A549 (cell line): Measurements from ENCODE around the gene AHSP. TPM values are rescaled to one million over a fixed set of nuclear protein-coding genes. Genes with fewer than 3 reads are reported as not detected.

Experiments used
- ATAC-seq, 2 experiments: fragments of 200-7000 bp in 1 of 2; fragments of >200 bp in 1 of 2; cut with Nextera tagmentation in 1 of 2; cut with Tn5 transposase in 1 of 2; 3 replicates each; pipeline versions ENCODE4 v1.8.0 to v1.9.1; 2018 to 2020; ENCODE audit warnings: mild to moderate bottlenecking in 1 of 2, moderate library complexity in 1 of 2
- CTCF ChIA-PET: fragments of 300-600 bp; sonication (Branson Sonifier 250); formaldehyde crosslinking; extraction: SDS; loops from one replicate; lab custom pipeline; 2021; ENCODE audit warnings: antibody characterized with exemption, inconsistent platforms; lab: Yijun Ruan, JAX
- POLR2A ChIA-PET: fragments of 350-600 bp; formaldehyde crosslinking; extraction: SDS; loops from one replicate; lab custom pipeline; 2021; ENCODE audit warnings: antibody characterized with exemption, inconsistent platforms; lab: Yijun Ruan, JAX
- DNase-seq, 2 experiments: peaks; one replicate each; pipeline versions ENCODE4 v3.0.0 to v3.0.0-alpha.2; 2011 to 2016; ENCODE audit warnings: low read depth in 1 of 2, low spot score in 1 of 2
- FAIRE-seq: peaks from 2 replicates; lab custom pipeline; 2011; peaks lifted over from hg19 to GRCh38; lab: Jason Lieb, UNC
- H3K27ac ChIP-seq, 2 experiments: fragments of >200 bp; sonication (Bioruptor Twin); formaldehyde crosslinking; 3 replicates each; pipeline ENCODE4 v1.5.1; 2016 to 2017
- H3K4me1 ChIP-seq: fragments of >200 bp; sonication (Bioruptor Twin); formaldehyde crosslinking; 3 replicates; pipeline ENCODE4 v1.6.1; 2016
- H3K4me2 ChIP-seq: fragments of >200 bp; sonication (Bioruptor Twin); formaldehyde crosslinking; 3 replicates; pipeline ENCODE4 v1.6.1; 2016
- H3K4me3 ChIP-seq: fragments of >200 bp; sonication (Bioruptor Twin); formaldehyde crosslinking; 3 replicates; pipeline ENCODE4 v1.5.1; 2016
- H3K9me3 ChIP-seq: fragments of >200 bp; sonication (Bioruptor Twin); formaldehyde crosslinking; 3 replicates; pipeline ENCODE4 v1.6.1; 2016
- BHLHE40 ChIP-seq: IDR thresholded peaks from 2 replicates; pipeline ENCODE4 v1.6.1; 2012; ENCODE audit warnings: low read depth, low read length, inconsistent platforms
- CBX2 ChIP-seq: fragments of 200-600 bp; sonication (generic); IDR thresholded peaks from 2 replicates; pipeline ENCODE4 v1.6.1; 2016; ENCODE audit warnings: low read depth, mild to moderate bottlenecking, borderline replicate concordance
- CHD2 ChIP-seq: fragments of 150-350 bp; IDR thresholded peaks from 2 replicates; pipeline ENCODE4 v1.6.1; 2014; ENCODE audit warnings: low read length; ENCODE audit not compliant: partially characterized antibody
- EHMT2 ChIP-seq: fragments of 200-600 bp; sonication (generic); IDR thresholded peaks from 2 replicates; pipeline ENCODE4 v1.6.1; 2016; ENCODE audit warnings: antibody characterized with exemption, low read depth, mild to moderate bottlenecking, moderate library complexity
- ESRRA ChIP-seq: fragments of 150-350 bp; IDR thresholded peaks from 2 replicates; pipeline ENCODE4 v1.6.1; 2014; ENCODE audit warnings: mild to moderate bottlenecking, low read length, borderline replicate concordance
- FOSB ChIP-seq: fragments of 250-450 bp; sonication (Bioruptor Pico); IDR thresholded peaks from 2 replicates; pipeline ENCODE4 v1.5.0; 2020; ENCODE audit warnings: mild to moderate bottlenecking, moderate library complexity
- HEYL ChIP-seq: fragments of 250-450 bp; sonication (Bioruptor Pico); IDR thresholded peaks from 2 replicates; pipeline ENCODE4 v1.8.0; 2021; ENCODE audit warnings: mild to moderate bottlenecking, moderate library complexity
- HOXA7 ChIP-seq: fragments of 250-450 bp; sonication (Bioruptor Pico); IDR thresholded peaks from 2 replicates; pipeline ENCODE4 v1.5.0; 2020; ENCODE audit warnings: mild to moderate bottlenecking, moderate library complexity
- MAFK ChIP-seq: fragments of 450-650 bp; IDR thresholded peaks from 2 replicates; pipeline ENCODE4 v1.6.1; 2014; ENCODE audit not compliant: partially characterized antibody
- PHF8 ChIP-seq: fragments of 200-600 bp; sonication (generic); IDR thresholded peaks from 2 replicates; pipeline ENCODE4 v1.6.1; 2016; ENCODE audit warnings: low read depth, mild to moderate bottlenecking, antibody characterized with exemption, moderate library complexity, borderline replicate concordance
- POLR2A ChIP-seq: IDR thresholded peaks from 2 replicates; pipeline ENCODE4 v1.6.1; 2012; ENCODE audit warnings: mild to moderate bottlenecking, low read length
- RARB ChIP-seq: fragments of 250-450 bp; sonication (Bioruptor Pico); IDR thresholded peaks from 2 replicates; pipeline ENCODE4 v1.8.0; 2021; ENCODE audit warnings: mild to moderate bottlenecking, moderate library complexity
- RFX5 ChIP-seq: fragments of 450-650 bp; IDR thresholded peaks from 2 replicates; pipeline ENCODE4 v1.7.1; 2014; ENCODE audit warnings: antibody characterized with exemption, mild to moderate bottlenecking, moderate library complexity
- SMC3 ChIP-seq: fragments of >200 bp; sonication (Bioruptor Twin); formaldehyde crosslinking; IDR thresholded peaks from 3 replicates; pipeline ENCODE4 v1.6.1; 2018; ENCODE audit warnings: inconsistent platforms
- SREBF2 ChIP-seq: fragments of 450-650 bp; IDR thresholded peaks from 2 replicates; pipeline ENCODE4 v1.6.1; 2014; ENCODE audit warnings: mild to moderate bottlenecking, moderate library complexity
- TFCP2L1 ChIP-seq: fragments of 250-450 bp; sonication (Bioruptor Pico); IDR thresholded peaks from 2 replicates; pipeline ENCODE4 v1.5.0; 2021; ENCODE audit warnings: mild to moderate bottlenecking
- ZFP36 ChIP-seq: fragments of 450-650 bp; IDR thresholded peaks from 2 replicates; pipeline ENCODE4 v1.6.1; 2014; ENCODE audit warnings: borderline replicate concordance; ENCODE audit not compliant: partially characterized antibody
- ZSCAN20 ChIP-seq: fragments of 250-450 bp; sonication (Bioruptor Pico); IDR thresholded peaks from 2 replicates; pipeline ENCODE4 v1.8.0; 2022; ENCODE audit warnings: mild to moderate bottlenecking, moderate library complexity
- WGBS: methylation state at CpG from one replicate; pipeline ENCODE4 v1.1.6; 2017; ENCODE audit errors: missing lambda C conversion rate; 5-methylcytosine and 5-hydroxymethylcytosine counted together
- polyA plus RNA-seq, 4 experiments: library from polyadenylated mRNA; depleted of rRNA in 3 of 4; stranded (reverse); fragments of >200 nt; fragmentation: RNase III in 1 of 4; extraction: RNeasy Plus Mini Kit Qiagen cat#74134 plus additional on column Dnase treatment in 1 of 4; gene quantifications; 2 replicates in 3 of 4; 3 replicates in 1 of 4; pipeline ENCODE4 v1.2.3, GENCODE V29; 2011 to 2017
- TF ChIP-seq, protein P1 (sequence below): fragments of 250-450 bp; sonication (Bioruptor Pico); IDR thresholded peaks from 2 replicates; pipeline ENCODE4 v1.5.0; 2020; ENCODE audit warnings: low read depth, mild to moderate bottlenecking, moderate library complexity
- TF ChIP-seq, protein P2 (sequence below): fragments of >200 bp; sonication (Bioruptor Twin); formaldehyde crosslinking; IDR thresholded peaks from 2 replicates; pipeline ENCODE4 v1.6.1; 2016
- TF ChIP-seq, protein P3 (sequence below): IDR thresholded peaks from 2 replicates; pipeline ENCODE4 v1.6.1; 2012
- TF ChIP-seq, protein P4 (sequence below): fragments of 450-650 bp; IDR thresholded peaks from 2 replicates; pipeline ENCODE4 v1.6.1; 2014; ENCODE audit warnings: antibody characterized with exemption
- TF ChIP-seq, protein P5 (sequence below): fragments of 200-600 bp; sonication (generic); IDR thresholded peaks from 2 replicates; pipeline ENCODE4 v1.6.1; 2016; ENCODE audit warnings: antibody characterized with exemption, mild to moderate bottlenecking, moderate library complexity
- TF ChIP-seq, protein P6 (sequence below): fragments of 150-350 bp; IDR thresholded peaks from 2 replicates; pipeline ENCODE4 v1.6.1; 2014; ENCODE audit warnings: low read depth, mild to moderate bottlenecking, low read length

AHSP gene
- polyA plus RNA-seq, 2 of the 4 experiments (the other 2 are of a cell fraction) = not detected

DNA sequence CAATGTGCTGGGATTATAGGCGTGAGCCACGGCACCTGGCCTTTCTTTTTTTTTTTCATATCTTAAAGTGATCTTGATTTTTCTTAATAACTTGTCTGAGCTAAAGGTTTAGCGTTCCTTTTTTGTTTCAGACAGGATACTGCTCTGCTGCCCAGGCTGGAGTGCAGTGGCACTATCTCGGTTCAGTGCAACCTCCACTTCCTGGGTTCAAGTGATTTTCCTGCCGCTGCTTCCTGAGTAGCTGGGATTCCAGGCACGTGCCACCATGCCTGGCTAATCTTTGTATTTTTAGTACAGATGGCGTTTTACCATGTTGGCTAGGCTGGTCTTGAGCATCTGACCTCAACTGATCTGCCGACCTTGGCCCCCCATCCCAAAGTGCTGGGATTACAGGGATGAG, 23.5 kb upstream of the AHSP start:
- DNase-seq (no peak), ATAC-seq (no peak), FAIRE-seq (no peak)
- H3K4me3 ChIP-seq = no peak overlapping the region
- TF ChIP-seq EHMT2 (no peak), ESRRA (no peak), HOXA7 (no peak), RFX5 (no peak), HEYL (CRISPR knock-in tag) (no peak), POLR2A (no peak)
- 90% methylated on average over 8 of the region's 8 CpGs for WGBS
- CTCF ChIA-PET = interaction anchor here (1.8 kb wide), 1 partner anchor 11 kb away, joined by 6 read pairs; no protein-coding TSS in a partner anchor
- POLR2A ChIA-PET = no interaction called here
- H3K4me2 ChIP-seq = no peak overlapping the region
- peaks cover 9% of the 10 kb centered on the region for H3K4me1 ChIP-seq
- no peaks in the 10 kb centered on the region for H3K9me3 ChIP-seq
- H3K27ac ChIP-seq = no peak overlapping the region

DNA sequence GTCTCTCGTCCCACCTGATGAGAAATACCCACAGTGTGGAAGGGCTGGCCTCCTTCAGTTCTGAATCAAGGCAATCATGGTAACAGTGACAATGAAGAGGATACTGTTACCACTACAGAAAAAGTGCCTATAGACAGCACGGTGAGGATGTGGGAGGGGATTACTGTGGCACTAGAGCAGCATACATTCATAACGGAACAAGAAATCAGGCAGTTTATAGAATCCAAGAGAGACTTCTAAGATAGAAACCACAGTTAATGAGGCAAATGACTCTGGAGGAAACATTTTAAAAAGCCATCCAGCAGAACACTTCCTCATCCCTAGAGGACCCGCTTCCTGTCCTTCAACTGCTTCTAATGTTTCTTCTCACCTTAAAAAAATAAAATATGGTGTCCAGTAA, 22.2 kb upstream of the AHSP start:
- Histone ChIP-seq H3K4me2 (no peak overlapping the region), H3K9me3 (no peaks in the 10 kb centered on the region), H3K4me3 (no peak overlapping the region), H3K4me1 (peaks cover 14% of the 10 kb centered on the region), H3K27ac (no peak overlapping the region)
- POLR2A ChIA-PET = no interaction called here
- no peak for DNase-seq
- no peak for ATAC-seq
- TF ChIP-seq, protein P1, sequence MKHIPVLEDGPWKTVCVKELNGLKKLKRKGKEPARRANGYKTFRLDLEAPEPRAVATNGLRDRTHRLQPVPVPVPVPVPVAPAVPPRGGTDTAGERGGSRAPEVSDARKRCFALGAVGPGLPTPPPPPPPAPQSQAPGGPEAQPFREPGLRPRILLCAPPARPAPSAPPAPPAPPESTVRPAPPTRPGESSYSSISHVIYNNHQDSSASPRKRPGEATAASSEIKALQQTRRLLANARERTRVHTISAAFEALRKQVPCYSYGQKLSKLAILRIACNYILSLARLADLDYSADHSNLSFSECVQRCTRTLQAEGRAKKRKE (CRISPR knock-in tag) = no peak
- TF ChIP-seq EHMT2 (no peak), MAFK (no peak), ZSCAN20 (no peak), TFCP2L1 (CRISPR knock-in tag) (no peak), PHF8 (no peak), ZFP36 (no peak), CHD2 (no peak)
- TF ChIP-seq, protein P2, sequence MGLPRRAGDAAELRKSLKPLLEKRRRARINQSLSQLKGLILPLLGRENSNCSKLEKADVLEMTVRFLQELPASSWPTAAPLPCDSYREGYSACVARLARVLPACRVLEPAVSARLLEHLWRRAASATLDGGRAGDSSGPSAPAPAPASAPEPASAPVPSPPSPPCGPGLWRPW = no peak
- TF ChIP-seq, protein P3, sequence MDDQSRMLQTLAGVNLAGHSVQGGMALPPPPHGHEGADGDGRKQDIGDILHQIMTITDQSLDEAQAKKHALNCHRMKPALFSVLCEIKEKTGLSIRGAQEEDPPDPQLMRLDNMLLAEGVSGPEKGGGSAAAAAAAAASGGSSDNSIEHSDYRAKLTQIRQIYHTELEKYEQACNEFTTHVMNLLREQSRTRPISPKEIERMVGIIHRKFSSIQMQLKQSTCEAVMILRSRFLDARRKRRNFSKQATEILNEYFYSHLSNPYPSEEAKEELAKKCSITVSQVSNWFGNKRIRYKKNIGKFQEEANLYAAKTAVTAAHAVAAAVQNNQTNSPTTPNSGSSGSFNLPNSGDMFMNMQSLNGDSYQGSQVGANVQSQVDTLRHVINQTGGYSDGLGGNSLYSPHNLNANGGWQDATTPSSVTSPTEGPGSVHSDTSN = no peak
- TF ChIP-seq, protein P4, sequence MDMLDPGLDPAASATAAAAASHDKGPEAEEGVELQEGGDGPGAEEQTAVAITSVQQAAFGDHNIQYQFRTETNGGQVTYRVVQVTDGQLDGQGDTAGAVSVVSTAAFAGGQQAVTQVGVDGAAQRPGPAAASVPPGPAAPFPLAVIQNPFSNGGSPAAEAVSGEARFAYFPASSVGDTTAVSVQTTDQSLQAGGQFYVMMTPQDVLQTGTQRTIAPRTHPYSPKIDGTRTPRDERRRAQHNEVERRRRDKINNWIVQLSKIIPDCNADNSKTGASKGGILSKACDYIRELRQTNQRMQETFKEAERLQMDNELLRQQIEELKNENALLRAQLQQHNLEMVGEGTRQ = no peak
- FAIRE-seq = no peak
- CTCF ChIA-PET = interaction anchor here (1.3 kb wide), 1 partner anchor 11 kb away, joined by 3 read pairs; no protein-coding TSS in a partner anchor
- 88% methylated on average over 4 of the region's 4 CpGs for WGBS

DNA sequence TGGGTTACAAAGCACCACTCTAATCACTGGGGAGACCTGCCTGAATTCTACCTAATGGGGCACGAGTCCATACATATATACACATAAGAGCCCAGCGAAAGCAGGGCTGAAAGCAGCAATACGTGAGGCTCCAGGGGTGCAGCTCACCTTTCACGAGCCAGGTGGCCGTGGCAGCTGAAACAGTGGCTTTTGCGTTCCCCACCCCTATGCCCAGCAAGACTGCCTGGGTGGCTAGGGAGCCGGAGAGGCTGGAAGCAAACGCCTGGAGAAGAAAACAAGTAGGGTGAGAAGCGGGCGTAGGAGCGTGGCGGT, 20.1 kb upstream of the AHSP start:
- Histone ChIP-seq H3K27ac (peak overlapping the region; percentile 91 to 95), H3K4me1 (peaks cover 14% of the 10 kb centered on the region), H3K4me3 (peak overlapping the region; percentile 79), H3K4me2 (peak overlapping the region; percentile 81), H3K9me3 (no peaks in the 10 kb centered on the region)
- no peak for FAIRE-seq
- ChIA-PET POLR2A (interaction anchor here (0.7 to 2.9 kb wide), 12 partner anchors 8 to 390 kb away, joined by 3 to 18 read pairs (median 6); partner anchors contain the start of genes ARMC5, KAT8, TGFB1I1 and ZNF267), CTCF (interaction anchor here (1.1 to 1.2 kb wide), 2 partner anchors 16 to 361 kb away, joined by 3 to 5 read pairs; no protein-coding TSS in a partner anchor)
- DNase-seq = no peak
- peak; percentile 21 to 53; a peak in 4 of 6 replicates for ATAC-seq
- 3% methylated on average over 12 of the region's 12 CpGs for WGBS
- TF ChIP-seq CBX2 (no peak), ZSCAN20 (no peak), BHLHE40 (no peak), SREBF2 (no peak), SMC3 (no peak), RARB (CRISPR knock-in tag) (no peak), ESRRA (no peak), TFCP2L1 (CRISPR knock-in tag) (no peak), PHF8 (no peak), ZFP36 (no peak), FOSB (CRISPR knock-in tag) (no peak), POLR2A (no peak)
- TF ChIP-seq, protein P5, sequence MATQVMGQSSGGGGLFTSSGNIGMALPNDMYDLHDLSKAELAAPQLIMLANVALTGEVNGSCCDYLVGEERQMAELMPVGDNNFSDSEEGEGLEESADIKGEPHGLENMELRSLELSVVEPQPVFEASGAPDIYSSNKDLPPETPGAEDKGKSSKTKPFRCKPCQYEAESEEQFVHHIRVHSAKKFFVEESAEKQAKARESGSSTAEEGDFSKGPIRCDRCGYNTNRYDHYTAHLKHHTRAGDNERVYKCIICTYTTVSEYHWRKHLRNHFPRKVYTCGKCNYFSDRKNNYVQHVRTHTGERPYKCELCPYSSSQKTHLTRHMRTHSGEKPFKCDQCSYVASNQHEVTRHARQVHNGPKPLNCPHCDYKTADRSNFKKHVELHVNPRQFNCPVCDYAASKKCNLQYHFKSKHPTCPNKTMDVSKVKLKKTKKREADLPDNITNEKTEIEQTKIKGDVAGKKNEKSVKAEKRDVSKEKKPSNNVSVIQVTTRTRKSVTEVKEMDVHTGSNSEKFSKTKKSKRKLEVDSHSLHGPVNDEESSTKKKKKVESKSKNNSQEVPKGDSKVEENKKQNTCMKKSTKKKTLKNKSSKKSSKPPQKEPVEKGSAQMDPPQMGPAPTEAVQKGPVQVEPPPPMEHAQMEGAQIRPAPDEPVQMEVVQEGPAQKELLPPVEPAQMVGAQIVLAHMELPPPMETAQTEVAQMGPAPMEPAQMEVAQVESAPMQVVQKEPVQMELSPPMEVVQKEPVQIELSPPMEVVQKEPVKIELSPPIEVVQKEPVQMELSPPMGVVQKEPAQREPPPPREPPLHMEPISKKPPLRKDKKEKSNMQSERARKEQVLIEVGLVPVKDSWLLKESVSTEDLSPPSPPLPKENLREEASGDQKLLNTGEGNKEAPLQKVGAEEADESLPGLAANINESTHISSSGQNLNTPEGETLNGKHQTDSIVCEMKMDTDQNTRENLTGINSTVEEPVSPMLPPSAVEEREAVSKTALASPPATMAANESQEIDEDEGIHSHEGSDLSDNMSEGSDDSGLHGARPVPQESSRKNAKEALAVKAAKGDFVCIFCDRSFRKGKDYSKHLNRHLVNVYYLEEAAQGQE = no peak
- TF ChIP-seq, protein P6, sequence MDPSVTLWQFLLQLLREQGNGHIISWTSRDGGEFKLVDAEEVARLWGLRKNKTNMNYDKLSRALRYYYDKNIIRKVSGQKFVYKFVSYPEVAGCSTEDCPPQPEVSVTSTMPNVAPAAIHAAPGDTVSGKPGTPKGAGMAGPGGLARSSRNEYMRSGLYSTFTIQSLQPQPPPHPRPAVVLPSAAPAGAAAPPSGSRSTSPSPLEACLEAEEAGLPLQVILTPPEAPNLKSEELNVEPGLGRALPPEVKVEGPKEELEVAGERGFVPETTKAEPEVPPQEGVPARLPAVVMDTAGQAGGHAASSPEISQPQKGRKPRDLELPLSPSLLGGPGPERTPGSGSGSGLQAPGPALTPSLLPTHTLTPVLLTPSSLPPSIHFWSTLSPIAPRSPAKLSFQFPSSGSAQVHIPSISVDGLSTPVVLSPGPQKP = no peak
